ENCODE measurements around the gene CMTM8. TPM values are rescaled to one million over a fixed set of nuclear protein-coding genes. Genes with fewer than 3 reads are reported as not detected.

CMTM8 gene
- total and polyA plus RNA-seq, 2 experiments from 2014 or later, result 19.9 to 24.5 TPM

DNA sequence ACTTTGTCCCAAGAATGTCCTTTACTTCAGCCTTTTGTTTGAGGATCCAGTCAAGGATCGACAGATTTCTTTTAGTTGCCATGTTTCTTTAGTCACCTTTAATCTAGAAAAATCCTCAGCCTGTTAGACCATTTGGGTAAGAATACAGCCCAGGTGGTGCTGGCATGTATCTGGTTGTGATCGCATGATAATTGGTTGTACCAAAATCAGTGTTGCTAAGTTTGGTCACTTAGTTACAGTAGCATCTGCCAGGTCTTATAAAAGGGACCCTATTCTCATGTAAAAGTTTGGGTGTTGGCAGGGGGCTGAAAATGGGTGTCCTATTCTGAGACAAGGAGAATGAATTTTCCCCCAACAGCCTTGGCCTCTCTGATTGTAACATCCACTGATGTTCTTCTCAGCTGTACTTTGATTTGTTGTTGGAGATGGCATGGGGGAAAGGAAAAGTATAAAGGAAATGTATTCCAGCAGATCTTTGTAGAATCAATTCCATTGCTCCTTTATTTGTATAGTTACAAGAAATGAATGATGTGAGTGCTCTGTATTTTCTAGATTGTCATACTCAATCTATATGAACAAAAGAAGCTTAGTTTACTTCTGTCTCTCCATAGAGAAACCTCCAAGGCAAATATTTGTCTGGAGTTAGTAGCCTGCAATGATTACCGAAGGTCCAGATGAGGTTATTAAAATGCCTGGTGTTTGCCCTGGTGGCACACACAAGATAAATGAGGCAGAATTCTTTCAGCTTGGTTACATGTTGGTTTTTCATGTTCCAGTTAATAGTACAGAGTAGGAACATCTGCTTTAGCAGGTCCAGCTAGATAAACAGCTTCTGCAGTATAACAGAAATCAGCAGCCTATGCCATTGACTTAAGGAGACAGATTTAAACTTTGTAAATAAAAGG is 65.7 kb downstream of the CMTM8 start:
- no peaks in the 10 kb centered on the region for H3F3A ChIP-seq (replicated peaks; ENCODE audit: low read depth)
- Mint-ChIP-seq H3K4me3 (no peak overlapping the region), H3K9me3 (no peaks in the 10 kb centered on the region), H3K27ac (peak overlapping the region; percentile 48), H3K4me1 (peaks cover 48% of the 10 kb centered on the region), H3K36me3 (ENCODE audit: low read depth) (no peaks in the 10 kb centered on the region), H3K27me3 (ENCODE audit: insufficient read depth, low read depth, poor library complexity) (peaks cover 10% of the 10 kb centered on the region)
- no peak overlapping the region for H2AFZ ChIP-seq
- ATAC-seq (peak; percentile 78), DNase-seq (ENCODE audit: low spot score) (peak; percentile 56)
- peak overlapping the region; percentile 29; the same call in 1 of the 2 replicates for H3K27ac ChIP-seq (ENCODE audit: low read depth)
- H3K4me3 ChIP-seq, result no peak overlapping the region
- no peaks in the 10 kb centered on the region for H3K36me3 ChIP-seq (ENCODE audit: insufficient read depth)
- H3K4me2 ChIP-seq, result peak overlapping the region; percentile 4; the same call in 1 of the 2 replicates
- no peaks in the 10 kb centered on the region; the same call in 1 of the 2 replicates for H3K79me2 ChIP-seq (replicated peaks; ENCODE audit: insufficient read depth)
- H3K9me2 ChIP-seq (ENCODE audit: insufficient read depth), result peaks cover 4% of the 10 kb centered on the region; the same call in 1 of the 2 replicates
- H4K20me1 ChIP-seq (replicated peaks; ENCODE audit: insufficient read depth), result no peaks in the 10 kb centered on the region
- no peak for TF ChIP-seq POLR2AphosphoS5 (IDR thresholded peaks at IDR 0.05; ENCODE audit: low read depth)
- TF ChIP-seq NANOG (IDR thresholded peaks at IDR 0.05; ENCODE audit: borderline replicate concordance), result no peak
- TF ChIP-seq, protein P1, sequence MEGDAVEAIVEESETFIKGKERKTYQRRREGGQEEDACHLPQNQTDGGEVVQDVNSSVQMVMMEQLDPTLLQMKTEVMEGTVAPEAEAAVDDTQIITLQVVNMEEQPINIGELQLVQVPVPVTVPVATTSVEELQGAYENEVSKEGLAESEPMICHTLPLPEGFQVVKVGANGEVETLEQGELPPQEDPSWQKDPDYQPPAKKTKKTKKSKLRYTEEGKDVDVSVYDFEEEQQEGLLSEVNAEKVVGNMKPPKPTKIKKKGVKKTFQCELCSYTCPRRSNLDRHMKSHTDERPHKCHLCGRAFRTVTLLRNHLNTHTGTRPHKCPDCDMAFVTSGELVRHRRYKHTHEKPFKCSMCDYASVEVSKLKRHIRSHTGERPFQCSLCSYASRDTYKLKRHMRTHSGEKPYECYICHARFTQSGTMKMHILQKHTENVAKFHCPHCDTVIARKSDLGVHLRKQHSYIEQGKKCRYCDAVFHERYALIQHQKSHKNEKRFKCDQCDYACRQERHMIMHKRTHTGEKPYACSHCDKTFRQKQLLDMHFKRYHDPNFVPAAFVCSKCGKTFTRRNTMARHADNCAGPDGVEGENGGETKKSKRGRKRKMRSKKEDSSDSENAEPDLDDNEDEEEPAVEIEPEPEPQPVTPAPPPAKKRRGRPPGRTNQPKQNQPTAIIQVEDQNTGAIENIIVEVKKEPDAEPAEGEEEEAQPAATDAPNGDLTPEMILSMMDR (conservative IDR thresholded peaks at IDR 0.05; ENCODE audit: low read depth in 2 of 2), result no peak
- no peak for TF ChIP-seq ZNF114 (CRISPR knock-in tag; IDR thresholded peaks at IDR 0.05)
- no peak for TF ChIP-seq JUNB (IDR thresholded peaks at IDR 0.05; ENCODE audit: unreplicated experiment)
- no peak for TF ChIP-seq ZNF331 (CRISPR knock-in tag; IDR thresholded peaks at IDR 0.05; ENCODE audit: low read depth)
- no peak for TF ChIP-seq STAT1 (IDR thresholded peaks at IDR 0.05; ENCODE audit: unreplicated experiment)
- TF ChIP-seq, protein P2, sequence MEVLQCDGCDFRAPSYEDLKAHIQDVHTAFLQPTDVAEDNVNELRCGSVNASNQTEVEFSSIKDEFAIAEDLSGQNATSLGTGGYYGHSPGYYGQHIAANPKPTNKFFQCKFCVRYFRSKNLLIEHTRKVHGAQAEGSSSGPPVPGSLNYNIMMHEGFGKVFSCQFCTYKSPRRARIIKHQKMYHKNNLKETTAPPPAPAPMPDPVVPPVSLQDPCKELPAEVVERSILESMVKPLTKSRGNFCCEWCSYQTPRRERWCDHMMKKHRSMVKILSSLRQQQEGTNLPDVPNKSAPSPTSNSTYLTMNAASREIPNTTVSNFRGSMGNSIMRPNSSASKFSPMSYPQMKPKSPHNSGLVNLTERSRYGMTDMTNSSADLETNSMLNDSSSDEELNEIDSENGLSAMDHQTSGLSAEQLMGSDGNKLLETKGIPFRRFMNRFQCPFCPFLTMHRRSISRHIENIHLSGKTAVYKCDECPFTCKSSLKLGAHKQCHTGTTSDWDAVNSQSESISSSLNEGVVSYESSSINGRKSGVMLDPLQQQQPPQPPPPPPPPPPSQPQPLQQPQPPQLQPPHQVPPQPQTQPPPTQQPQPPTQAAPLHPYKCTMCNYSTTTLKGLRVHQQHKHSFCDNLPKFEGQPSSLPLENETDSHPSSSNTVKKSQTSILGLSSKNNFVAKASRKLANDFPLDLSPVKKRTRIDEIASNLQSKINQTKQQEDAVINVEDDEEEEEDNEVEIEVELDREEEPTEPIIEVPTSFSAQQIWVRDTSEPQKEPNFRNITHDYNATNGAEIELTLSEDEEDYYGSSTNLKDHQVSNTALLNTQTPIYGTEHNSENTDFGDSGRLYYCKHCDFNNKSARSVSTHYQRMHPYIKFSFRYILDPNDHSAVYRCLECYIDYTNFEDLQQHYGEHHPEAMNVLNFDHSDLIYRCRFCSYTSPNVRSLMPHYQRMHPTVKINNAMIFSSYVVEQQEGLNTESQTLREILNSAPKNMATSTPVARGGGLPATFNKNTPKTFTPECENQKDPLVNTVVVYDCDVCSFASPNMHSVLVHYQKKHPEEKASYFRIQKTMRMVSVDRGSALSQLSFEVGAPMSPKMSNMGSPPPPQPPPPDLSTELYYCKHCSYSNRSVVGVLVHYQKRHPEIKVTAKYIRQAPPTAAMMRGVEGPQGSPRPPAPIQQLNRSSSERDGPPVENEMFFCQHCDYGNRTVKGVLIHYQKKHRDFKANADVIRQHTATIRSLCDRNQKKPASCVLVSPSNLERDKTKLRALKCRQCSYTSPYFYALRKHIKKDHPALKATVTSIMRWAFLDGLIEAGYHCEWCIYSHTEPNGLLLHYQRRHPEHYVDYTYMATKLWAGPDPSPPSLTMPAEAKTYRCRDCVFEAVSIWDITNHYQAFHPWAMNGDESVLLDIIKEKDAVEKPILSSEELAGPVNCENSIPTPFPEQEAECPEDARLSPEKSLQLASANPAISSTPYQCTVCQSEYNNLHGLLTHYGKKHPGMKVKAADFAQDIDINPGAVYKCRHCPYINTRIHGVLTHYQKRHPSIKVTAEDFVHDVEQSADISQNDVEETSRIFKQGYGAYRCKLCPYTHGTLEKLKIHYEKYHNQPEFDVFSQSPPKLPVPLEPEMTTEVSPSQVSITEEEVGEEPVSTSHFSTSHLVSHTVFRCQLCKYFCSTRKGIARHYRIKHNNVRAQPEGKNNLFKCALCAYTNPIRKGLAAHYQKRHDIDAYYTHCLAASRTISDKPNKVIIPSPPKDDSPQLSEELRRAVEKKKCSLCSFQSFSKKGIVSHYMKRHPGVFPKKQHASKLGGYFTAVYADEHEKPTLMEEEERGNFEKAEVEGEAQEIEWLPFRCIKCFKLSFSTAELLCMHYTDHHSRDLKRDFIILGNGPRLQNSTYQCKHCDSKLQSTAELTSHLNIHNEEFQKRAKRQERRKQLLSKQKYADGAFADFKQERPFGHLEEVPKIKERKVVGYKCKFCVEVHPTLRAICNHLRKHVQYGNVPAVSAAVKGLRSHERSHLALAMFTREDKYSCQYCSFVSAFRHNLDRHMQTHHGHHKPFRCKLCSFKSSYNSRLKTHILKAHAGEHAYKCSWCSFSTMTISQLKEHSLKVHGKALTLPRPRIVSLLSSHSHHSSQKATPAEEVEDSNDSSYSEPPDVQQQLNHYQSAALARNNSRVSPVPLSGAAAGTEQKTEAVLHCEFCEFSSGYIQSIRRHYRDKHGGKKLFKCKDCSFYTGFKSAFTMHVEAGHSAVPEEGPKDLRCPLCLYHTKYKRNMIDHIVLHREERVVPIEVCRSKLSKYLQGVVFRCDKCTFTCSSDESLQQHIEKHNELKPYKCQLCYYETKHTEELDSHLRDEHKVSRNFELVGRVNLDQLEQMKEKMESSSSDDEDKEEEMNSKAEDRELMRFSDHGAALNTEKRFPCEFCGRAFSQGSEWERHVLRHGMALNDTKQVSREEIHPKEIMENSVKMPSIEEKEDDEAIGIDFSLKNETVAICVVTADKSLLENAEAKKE (CRISPR knock-in tag; IDR thresholded peaks at IDR 0.05), result no peak
- TF ChIP-seq CREB1 (CRISPR knock-in tag; IDR thresholded peaks at IDR 0.05; ENCODE audit: low read depth), result no peak
- TF ChIP-seq, protein P3, sequence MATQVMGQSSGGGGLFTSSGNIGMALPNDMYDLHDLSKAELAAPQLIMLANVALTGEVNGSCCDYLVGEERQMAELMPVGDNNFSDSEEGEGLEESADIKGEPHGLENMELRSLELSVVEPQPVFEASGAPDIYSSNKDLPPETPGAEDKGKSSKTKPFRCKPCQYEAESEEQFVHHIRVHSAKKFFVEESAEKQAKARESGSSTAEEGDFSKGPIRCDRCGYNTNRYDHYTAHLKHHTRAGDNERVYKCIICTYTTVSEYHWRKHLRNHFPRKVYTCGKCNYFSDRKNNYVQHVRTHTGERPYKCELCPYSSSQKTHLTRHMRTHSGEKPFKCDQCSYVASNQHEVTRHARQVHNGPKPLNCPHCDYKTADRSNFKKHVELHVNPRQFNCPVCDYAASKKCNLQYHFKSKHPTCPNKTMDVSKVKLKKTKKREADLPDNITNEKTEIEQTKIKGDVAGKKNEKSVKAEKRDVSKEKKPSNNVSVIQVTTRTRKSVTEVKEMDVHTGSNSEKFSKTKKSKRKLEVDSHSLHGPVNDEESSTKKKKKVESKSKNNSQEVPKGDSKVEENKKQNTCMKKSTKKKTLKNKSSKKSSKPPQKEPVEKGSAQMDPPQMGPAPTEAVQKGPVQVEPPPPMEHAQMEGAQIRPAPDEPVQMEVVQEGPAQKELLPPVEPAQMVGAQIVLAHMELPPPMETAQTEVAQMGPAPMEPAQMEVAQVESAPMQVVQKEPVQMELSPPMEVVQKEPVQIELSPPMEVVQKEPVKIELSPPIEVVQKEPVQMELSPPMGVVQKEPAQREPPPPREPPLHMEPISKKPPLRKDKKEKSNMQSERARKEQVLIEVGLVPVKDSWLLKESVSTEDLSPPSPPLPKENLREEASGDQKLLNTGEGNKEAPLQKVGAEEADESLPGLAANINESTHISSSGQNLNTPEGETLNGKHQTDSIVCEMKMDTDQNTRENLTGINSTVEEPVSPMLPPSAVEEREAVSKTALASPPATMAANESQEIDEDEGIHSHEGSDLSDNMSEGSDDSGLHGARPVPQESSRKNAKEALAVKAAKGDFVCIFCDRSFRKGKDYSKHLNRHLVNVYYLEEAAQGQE (IDR thresholded peaks at IDR 0.05; ENCODE audit: unreplicated experiment), result no peak
- TF ChIP-seq EZH2 (IDR thresholded peaks at IDR 0.05; ENCODE audit: low read depth, unreplicated experiment), result no peak
- TF ChIP-seq, protein P4, sequence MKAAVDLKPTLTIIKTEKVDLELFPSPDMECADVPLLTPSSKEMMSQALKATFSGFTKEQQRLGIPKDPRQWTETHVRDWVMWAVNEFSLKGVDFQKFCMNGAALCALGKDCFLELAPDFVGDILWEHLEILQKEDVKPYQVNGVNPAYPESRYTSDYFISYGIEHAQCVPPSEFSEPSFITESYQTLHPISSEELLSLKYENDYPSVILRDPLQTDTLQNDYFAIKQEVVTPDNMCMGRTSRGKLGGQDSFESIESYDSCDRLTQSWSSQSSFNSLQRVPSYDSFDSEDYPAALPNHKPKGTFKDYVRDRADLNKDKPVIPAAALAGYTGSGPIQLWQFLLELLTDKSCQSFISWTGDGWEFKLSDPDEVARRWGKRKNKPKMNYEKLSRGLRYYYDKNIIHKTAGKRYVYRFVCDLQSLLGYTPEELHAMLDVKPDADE (IDR thresholded peaks at IDR 0.05), result no peak
- no peak for TF ChIP-seq EZH2phosphoT487 (IDR thresholded peaks at IDR 0.05; ENCODE audit: unreplicated experiment)
- no peaks in the 10 kb centered on the region for H3K27me3 ChIP-seq (ENCODE audit: insufficient read depth)
- H3K4me1 ChIP-seq (ENCODE audit: insufficient read depth), result peaks cover 36% of the 10 kb centered on the region
